ENCODE measurements around the gene SND1.
A peak's percentile ranks its signal among the peaks of the same experiment; 100 is the strongest.

Gene SND1

DNA sequence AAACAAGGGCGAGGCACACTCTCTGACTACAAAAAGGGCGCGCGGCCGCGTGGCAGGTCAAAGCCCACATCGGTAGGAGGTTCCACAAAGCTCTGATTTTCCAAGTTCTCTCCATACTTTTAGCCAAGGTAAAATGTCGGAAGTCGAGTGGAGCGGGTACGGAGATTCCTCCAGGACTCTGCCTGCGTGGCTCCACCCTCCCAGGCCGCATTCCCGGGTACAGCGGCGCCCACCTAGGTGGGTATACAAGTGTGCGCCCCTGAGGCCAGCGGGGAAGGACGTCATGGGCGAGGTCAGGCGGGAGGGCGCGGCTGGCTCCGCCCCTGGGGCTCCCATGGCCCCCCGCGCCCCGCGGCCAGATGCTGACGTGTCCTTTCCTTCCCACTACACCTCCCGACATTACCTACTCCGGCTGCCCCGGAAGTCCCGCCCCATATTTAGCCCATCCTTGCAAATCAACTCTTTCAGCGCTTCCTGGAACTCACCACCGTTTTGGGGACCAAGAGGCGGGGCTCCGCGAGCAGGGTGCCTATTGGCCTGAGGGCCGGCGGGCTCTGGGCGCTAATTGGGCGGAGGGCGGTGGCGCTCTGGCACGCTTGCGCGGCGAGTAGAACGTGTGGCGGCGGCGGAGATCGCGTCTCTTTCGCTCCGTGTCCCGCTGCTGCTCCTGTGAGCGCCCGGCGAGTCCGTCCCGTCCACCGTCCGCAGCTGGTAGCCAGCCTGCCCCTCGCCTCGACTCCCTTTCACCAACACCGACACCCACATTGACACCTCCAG is at the start of gene SND1:
Gene SND1 (plus strand): TSS at position 639 of the 777 bp plus-strand sequence. CDS start 180 bp downstream, outside the sequence.
- peak; percentile 98 for DNase-seq (ENCODE audit: low spot score)
- TF ChIP-seq, protein P1, sequence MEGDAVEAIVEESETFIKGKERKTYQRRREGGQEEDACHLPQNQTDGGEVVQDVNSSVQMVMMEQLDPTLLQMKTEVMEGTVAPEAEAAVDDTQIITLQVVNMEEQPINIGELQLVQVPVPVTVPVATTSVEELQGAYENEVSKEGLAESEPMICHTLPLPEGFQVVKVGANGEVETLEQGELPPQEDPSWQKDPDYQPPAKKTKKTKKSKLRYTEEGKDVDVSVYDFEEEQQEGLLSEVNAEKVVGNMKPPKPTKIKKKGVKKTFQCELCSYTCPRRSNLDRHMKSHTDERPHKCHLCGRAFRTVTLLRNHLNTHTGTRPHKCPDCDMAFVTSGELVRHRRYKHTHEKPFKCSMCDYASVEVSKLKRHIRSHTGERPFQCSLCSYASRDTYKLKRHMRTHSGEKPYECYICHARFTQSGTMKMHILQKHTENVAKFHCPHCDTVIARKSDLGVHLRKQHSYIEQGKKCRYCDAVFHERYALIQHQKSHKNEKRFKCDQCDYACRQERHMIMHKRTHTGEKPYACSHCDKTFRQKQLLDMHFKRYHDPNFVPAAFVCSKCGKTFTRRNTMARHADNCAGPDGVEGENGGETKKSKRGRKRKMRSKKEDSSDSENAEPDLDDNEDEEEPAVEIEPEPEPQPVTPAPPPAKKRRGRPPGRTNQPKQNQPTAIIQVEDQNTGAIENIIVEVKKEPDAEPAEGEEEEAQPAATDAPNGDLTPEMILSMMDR (IDR thresholded peaks at IDR 0.05; ENCODE audit: borderline replicate concordance, control extremely low read depth, extremely low read depth, insufficient read depth, missing control alignments), result no peak
- in situ Hi-C loops (cut with MboI; ENCODE audit: low sequenced_read_pairs, unreplicated experiment), result no loop called here

DNA sequence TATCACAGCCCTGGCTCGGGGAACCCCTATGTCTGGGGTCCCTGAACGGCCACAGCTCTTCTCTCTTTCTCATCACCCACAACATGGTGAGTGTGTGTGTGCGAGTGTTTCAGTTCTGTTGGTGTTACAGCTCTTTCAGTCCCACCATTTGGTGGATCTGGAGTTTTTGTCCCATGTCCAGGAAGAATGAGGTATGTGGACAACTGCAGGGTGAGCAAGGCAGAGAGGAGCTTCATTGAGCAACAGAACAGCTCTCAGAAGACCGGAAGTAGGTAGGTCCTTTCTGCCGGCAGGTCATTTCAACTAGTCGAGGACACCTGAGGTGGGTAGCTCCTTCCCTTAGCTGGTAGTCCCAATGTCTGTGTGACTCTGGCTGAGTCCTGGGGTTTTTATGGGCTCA is 43.5 kb upstream of the SND1 start:
- in situ Hi-C loops (cut with MboI; ENCODE audit: low sequenced_read_pairs, unreplicated experiment), result no loop called here
- DNase-seq (ENCODE audit: low spot score), result no peak
- TF ChIP-seq, protein P1 (IDR thresholded peaks at IDR 0.05; ENCODE audit: borderline replicate concordance, control extremely low read depth, extremely low read depth, insufficient read depth, missing control alignments), result no peak

DNA sequence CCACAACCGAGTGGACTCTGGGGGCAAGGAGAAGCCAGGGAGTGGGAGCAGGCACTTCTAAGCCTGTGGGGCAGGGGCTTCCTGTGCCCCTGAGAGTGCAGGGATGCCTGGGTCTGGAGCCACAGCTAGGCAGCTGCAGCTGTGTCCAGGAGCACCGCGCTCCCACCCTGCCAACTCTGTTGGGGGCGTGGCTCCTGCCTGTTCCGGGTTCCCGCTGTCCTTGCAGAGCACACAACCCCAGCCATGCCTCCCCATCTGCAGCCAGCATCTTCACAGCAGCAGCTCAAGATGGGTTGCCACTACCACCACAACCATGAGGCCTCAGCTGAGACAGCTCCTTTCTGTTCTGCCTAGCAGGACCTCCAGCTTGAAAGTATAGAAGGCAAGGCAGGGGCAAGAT is 42.7 kb upstream of the SND1 start:
- TF ChIP-seq, protein P1 (IDR thresholded peaks at IDR 0.05; ENCODE audit: borderline replicate concordance, control extremely low read depth, extremely low read depth, insufficient read depth, missing control alignments), result no peak
- in situ Hi-C loops (cut with MboI; ENCODE audit: low sequenced_read_pairs, unreplicated experiment), result no loop called here
- no peak for DNase-seq (ENCODE audit: low spot score)

DNA sequence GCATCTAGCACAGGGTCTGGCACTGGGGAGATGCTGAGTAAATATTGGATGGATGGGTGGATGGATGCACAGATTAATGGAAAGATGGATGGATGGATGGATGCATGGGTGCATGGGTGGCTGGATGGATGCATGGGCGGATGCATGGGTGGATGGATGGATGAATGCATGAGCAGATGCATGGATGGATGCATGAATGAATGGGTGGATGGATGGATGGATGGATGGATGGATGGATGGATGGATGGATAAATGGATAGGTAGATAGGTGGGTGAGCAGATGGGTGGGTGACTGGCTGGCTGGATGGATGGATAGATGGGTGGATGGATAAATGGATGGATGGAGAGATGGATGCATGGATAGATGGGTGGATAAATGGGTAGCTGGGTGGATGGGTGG is 39.7 kb upstream of the SND1 start:
- in situ Hi-C loops (cut with MboI; ENCODE audit: low sequenced_read_pairs, unreplicated experiment), result no loop called here
- TF ChIP-seq, protein P1 (IDR thresholded peaks at IDR 0.05; ENCODE audit: borderline replicate concordance, control extremely low read depth, extremely low read depth, insufficient read depth, missing control alignments), result no peak

DNA sequence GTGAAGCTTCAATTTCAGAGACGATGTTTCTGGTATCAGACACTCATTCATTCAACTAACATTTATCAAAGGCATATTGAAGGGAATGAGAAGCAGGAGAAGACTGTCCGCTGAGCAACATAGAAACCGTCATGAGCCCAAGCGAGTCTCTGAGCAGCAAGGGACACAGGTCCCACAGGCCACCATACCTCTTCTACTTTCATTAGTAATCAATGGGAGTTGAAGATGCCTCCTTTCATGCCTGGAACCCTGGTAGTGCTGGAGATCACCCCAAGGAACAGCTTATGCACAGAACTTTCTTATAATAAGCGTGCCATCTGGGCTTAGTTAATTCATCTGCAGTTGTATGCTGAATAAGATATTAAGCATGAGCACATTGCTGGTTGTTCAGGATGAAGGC is 35.3 kb upstream of the SND1 start:
- TF ChIP-seq, protein P1 (IDR thresholded peaks at IDR 0.05; ENCODE audit: borderline replicate concordance, control extremely low read depth, extremely low read depth, insufficient read depth, missing control alignments), result no peak
- in situ Hi-C loops (cut with MboI; ENCODE audit: low sequenced_read_pairs, unreplicated experiment), result no loop called here
- no peak for DNase-seq (ENCODE audit: low spot score)

More for the DNA sequence above, 39.7 kb upstream of the SND1 start:
- no peak for DNase-seq (ENCODE audit: low spot score)

DNA sequence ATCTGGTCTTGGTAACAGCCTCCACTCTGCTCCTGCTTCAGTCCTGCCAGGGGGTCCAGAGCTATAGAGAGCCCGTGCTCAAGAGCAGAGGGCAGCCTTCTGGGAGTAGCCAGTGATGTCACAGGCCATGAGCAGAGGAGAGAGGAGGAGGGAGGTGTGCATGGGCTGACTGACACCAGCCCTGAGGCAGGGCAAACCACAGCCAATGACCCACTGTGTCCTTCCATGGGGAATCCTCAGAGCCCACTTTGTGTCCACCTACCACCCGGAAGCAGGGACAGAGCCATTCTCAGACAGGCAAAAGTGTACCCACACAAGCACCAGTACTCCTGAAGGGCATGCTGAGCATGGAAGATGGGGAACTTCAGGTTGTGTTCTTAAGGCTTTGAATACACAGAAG is 34.0 kb upstream of the SND1 start, which contains the start of gene PAX4:
Gene PAX4 (minus strand): TSS at position 101 of the 400 bp plus-strand sequence. CDS start 2,214 bp downstream, outside the sequence.
- TF ChIP-seq, protein P1 (IDR thresholded peaks at IDR 0.05; ENCODE audit: borderline replicate concordance, control extremely low read depth, extremely low read depth, insufficient read depth, missing control alignments), result no peak
- no peak for DNase-seq (ENCODE audit: low spot score)

More for the DNA sequence above, 34.0 kb upstream of the SND1 start, which contains the start of gene PAX4:
- in situ Hi-C loops (cut with MboI; ENCODE audit: low sequenced_read_pairs, unreplicated experiment), result no loop called here

Data from GM13976 (cell line).